DND-41 (cell line): ENCODE results near the gene TRAK1.
A peak's percentile ranks its signal among the peaks of the same experiment; 100 is the strongest.

ENCODE experiments used
- EZH2 ChIP-seq: IDR thresholded peaks from 3 replicates; pipeline ENCODE4 v1.6.1; 2012; ENCODE audit warnings: borderline replicate concordance, low read depth, mild to moderate bottlenecking, moderate library complexity, low read length, inconsistent platforms; ENCODE audit not compliant: severe bottlenecking
- TF ChIP-seq, protein P1 (sequence below): IDR thresholded peaks from 2 replicates; pipeline ENCODE4 v1.5.1; 2012; ENCODE audit warnings: borderline replicate concordance, low read length, moderate library complexity, mild to moderate bottlenecking; ENCODE audit not compliant: poor library complexity, severe bottlenecking; ENCODE audit errors: extremely low read depth

DNA sequence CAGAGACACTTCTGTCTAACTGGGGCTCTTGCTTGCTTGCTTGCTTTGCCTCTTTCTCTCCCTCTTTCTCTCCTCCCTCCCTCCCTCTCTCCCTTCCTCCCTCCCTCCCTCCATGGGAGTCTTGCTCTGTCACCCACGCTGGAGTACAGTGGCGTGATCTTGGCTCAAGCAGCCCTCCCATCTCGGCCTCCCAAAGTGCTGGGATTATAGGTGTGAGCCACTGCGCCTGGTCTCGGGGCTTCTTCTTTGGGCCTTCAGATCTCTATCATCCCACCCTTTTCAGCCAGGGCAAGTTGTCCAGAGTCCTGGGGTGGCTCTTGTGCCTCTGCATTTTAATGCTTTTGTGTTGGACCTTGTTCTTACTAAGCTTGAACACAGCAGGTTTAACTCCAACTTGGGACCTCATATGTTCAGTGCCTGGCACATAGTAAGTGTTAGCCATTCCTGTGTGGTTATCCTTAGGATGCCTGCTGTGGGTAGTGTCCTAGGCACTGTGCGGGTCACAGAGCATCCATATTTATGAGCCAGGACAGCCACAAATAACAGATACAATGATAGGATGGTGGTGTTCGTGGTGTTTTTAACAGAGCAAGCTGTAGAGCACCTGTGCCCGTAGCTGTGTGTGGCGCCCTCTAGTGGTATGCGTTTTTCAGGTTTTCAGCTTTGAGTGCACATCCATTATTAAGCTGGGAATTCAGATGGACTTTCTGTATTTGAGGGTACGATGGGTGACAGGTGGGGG, 99.7 kb downstream of the TRAK1 start:
- TF ChIP-seq, protein P1, sequence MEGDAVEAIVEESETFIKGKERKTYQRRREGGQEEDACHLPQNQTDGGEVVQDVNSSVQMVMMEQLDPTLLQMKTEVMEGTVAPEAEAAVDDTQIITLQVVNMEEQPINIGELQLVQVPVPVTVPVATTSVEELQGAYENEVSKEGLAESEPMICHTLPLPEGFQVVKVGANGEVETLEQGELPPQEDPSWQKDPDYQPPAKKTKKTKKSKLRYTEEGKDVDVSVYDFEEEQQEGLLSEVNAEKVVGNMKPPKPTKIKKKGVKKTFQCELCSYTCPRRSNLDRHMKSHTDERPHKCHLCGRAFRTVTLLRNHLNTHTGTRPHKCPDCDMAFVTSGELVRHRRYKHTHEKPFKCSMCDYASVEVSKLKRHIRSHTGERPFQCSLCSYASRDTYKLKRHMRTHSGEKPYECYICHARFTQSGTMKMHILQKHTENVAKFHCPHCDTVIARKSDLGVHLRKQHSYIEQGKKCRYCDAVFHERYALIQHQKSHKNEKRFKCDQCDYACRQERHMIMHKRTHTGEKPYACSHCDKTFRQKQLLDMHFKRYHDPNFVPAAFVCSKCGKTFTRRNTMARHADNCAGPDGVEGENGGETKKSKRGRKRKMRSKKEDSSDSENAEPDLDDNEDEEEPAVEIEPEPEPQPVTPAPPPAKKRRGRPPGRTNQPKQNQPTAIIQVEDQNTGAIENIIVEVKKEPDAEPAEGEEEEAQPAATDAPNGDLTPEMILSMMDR, result peak; percentile 93
- TF ChIP-seq EZH2, result no peak
